Stimulated activated CD8-positive, alpha-beta memory T cell treated with anti-CD3 and anti-CD28 coated beads, Interleukin-15, amount 100 ng/mL, for 48 hours (primary cell): ENCODE measurements around the gene THY1.
"Not testable (repeated sequence)": the region's sequence is repeated elsewhere in the genome, so short reads cannot be mapped to it uniquely, and the experiment has no call there.

Experiments
- DNase-seq, 2 donors: peaks; one replicate each; pipeline ENCODE4 v3.0.0-alpha.2; 2020; ENCODE audit warnings: low read depth in 2 of 2

Gene THY1

DNA sequence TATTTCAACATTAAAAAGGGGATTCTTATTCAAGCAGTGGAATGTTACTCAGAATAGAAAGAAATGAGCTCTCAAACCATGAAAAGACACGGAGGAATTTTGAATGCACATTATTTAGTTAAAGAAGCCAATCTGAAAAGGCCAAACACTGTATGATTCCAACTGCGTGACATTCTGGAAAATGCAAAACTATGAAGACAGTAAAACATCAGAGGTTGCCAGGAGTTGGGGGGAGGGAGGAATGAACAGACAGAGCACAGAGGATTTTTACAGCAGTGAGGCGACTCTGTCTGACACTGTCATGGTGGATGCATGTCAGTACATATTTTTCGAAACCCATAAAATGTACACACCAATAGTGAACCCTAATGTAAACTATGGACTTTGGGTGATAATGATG, 22.9 kb upstream of the THY1 start:
- DNase-seq: no peak

DNA sequence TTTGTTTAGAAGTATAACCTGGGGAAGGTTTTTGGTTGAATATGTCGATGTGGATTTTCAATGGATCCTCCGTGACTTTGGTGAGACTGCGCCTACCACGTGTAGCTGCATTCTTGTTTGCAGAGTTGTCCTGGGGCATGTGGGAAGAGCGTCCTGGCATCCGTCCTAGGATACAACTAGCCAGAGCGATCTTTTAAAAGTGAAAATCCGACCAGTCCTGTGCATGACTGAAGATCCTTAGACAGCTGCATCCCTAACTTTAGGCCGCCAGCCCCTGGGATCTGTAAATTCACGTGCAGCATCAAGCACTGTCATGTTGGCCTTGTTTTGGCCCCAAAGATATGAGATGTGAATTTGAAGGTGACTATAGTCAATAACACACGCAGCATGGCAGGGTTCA, 22.4 kb upstream of the THY1 start:
- DNase-seq: no peak

DNA sequence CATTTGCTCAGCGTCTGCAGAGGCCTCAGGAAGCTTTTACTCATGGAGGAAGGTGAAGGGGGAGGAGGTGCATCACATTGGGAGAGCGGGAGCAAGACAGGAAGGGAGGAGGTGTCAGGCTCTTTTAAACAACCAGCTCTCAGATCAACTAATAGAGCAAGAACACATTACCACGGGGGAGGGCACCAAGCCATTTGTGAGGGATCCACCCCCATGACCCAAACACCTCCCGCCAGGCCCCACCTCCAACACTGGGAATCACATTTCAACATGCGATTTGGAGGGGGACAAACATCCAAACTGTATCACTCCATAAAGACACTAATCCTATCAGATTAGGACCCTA, 18.9 kb upstream of the THY1 start:
- DNase-seq: no peak

DNA sequence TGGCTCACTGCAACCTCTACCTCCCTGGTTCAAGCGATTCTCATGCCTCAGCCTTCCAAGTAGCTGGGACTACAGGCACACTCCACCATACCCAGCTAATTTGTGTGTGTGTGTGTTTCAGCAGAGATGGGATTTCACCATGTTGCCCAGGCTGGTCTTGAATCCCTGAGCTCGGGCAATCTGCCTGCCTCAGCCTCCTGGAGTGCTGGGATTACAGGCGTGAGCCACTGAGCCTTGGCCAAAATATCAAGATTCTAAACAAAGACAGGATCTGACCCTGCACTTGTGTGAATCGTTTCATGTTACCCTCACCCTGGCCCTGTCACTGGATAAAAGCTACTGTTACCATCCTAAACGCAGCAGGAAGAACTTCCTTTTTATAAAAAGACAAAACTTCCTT, 15.6 kb upstream of the THY1 start:
- no peak for DNase-seq

DNA sequence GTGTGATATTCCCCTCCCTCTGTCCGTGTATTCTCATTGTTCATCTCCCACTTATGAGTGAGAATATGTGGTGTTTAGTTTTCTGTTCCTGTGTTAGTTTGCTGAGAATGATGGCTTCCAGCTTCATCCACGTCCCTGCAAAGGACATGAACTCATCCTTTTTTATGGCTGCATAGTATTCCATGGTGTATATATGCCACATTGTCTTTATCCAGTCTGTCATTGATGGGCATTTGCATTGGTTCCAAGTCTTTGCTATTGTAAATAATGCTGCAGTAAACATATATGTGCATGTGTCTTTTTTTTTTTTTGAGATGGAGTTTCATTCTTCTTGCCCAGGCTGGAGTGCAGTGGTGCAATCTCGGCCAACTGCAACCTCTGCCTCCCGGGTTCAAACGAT, 14.5 kb upstream of the THY1 start:
- DNase-seq: not testable (repeated sequence)

DNA sequence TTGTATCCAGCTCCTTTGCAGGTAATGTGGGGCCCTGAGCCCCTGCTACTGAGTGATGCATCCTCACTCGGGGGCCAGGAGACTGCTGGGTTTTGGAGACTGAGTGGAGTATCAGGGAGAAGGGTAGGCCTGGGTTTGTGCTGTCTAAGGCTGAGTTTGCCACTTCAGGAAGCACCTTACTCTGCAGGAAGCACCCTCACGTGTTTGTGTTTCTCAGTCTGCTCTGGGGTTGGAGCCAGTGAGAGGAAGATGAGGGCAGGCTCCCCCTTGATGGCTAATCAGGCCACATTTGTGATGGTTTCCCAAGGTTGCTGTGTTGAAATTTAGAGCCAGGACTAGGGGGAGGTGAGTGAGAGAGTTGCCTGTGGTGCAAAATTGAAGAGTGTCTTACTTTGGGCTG, 13.7 kb upstream of the THY1 start:
- DNase-seq: no peak

DNA sequence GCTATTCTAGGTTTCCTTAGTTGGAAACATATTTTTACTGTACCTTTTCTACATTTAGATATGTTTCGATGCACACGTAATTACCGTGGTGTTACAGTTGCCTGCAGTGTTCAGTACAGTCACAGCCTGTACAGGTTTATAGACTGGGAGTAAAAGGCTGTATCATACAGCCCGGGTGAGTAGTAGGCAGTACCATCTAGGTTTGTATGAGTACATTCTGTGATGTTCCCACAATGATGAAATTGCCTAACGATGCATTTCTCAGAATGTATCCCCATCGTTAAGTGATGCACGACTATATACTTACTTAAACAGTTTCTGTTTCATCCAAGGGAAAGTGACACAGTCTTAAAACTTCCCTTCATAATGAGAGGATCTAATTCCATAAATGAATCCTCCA, 13.1 kb upstream of the THY1 start:
- no peak for DNase-seq

DNA sequence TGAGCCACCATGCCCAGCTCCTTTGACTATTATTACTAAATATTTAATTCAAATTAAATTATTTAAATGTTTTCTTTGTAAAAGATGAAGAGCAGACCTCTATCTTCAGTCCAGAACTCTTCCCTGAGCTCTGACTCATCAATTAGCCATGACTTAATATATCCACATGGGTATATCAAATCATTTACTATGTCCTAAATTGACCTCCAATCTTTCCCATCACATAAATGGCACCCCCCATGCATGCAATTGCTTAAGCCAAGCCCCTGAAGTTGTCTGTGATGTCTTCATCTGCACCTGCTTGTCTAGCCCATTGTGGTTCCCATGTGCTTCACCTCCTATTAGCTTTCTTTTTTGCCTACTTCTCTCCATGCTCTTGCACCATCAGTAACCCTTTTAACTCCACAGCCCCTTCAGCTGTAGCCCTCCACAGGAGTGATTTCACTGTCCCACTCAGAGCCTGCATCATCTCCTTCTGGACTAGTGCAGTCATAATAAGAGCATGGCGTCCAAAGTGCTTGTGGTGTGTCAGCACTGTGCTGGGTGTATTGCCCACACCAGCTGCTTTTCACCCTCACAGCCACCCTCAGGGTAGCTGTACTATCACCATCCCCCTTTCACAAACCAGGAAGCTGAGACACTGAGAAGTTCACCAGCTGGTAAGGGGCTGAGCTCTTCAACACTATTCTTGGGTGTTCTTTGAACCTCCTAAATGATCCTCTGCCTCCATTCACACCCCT, 11.8 kb upstream of the THY1 start:
- DNase-seq: no peak

DNA sequence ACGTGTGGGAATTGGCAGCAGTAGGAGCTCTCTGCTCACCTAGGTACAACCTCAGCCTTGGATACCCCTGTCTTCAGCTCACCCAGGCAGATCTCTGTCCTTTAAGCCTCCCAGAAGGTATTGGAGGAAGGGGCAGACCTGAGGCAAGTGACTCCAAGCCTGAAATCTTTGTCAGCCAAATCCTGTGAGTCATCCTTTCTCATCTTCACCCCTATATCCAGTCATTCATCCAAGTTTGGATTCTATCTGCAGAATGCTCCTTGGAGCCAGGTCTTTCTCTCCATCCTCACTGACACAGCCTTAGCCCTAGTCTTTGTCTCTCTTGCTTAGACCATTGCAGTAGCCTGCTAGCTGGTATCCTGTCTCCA, 10.4 kb upstream of the THY1 start:
- DNase-seq: no peak

DNA sequence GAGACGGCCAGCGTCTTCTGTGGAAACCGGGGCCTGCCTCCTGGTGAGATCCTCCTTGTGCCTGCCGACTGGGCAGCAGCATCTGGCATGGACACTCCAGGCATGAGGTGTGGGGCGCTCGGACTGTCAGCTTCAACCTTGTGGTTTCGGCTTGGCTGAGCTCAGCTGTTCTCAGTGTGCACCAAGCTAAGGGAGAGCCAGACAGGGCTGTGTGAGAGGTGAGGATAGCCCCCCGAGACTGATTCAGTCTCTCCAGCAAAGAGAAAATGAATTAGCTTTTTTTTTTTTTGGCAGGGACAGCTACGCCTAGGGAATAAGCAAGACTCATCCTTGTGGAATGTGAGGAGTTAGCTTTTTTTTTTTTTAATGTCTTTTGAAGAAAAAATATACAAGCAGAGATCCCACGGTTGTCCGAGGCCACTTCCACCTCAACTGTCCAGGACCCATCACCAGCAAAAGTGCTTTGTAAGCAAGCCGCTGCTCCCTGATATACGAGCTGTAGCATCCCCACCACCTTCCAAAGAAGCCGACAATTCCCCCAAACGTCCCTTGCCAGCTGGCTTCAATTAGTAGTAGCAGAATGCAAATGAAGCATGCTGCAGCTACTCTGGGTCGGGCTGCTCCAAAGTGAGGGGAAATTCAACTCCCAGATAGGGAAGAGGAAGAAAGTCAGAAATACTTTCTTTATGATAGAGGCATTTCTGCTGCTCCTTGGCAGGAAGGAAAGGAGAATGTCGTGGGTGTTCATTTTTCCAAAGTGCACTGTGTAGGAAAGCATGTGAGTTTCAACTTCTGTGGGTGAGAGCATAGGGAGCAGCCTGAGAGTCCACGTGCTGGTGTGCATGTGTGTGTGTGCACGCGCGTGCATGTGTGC, 9.7 kb upstream of the THY1 start:
- DNase-seq: no peak

DNA sequence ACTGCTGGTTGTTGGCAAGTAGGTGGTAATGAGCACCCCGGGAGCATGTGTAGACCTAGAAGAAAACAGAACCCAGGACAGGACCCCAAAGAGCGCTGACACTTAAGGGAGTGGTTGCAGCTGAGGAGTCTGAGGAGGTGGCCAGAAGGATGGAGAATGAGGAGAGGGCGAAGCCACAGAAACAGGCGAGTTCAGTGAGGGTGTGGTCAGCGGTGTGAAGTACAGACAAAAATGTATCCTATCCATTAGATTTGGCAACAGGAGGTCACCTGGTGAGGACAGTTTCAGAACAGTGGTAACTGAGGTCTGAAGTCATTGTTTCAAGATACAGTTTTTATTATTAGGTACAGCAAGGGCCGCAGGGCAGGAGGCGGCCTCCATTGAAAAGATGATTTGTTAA, 8.6 kb upstream of the THY1 start:
- no peak for DNase-seq

DNA sequence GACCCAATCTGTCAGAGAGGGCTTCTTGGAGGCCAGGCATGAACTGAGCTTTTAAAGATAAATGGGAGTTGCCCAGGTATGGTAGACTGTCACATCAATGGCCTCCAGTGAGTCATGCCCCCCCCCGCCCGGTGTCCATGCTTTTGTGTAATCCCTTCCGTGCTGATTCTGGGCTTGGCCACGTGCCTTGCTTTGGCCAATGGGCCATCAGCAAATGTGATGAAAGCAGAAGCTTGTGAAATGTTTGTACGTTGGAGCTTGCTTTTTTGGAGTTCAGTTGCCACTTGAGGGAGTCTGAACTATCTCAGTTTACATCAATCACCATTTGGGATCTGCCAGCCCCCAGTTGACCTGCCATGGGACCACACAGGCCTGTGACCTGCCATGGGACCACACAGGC, 4.3 kb upstream of the THY1 start:
- DNase-seq: no peak

DNA sequence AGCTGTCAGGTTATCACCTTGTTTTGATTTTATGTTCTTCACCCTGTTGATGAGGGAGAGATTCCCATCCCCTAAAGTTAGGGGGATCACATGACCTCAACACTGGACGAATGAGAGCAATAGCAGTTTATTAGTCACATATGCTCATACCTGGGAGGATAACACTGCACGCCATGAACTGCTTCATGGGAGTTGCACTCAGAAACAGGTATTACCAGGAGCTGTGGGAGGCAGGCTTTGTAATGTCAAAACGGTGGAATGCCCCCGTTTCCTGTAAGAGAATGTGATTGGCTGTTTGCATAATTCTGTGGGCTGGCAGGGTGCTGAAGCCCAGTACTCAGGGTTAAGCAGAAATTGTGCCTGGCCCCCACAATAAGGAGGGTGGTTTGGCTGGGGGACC, 3.2 kb upstream of the THY1 start:
- no peak for DNase-seq

DNA sequence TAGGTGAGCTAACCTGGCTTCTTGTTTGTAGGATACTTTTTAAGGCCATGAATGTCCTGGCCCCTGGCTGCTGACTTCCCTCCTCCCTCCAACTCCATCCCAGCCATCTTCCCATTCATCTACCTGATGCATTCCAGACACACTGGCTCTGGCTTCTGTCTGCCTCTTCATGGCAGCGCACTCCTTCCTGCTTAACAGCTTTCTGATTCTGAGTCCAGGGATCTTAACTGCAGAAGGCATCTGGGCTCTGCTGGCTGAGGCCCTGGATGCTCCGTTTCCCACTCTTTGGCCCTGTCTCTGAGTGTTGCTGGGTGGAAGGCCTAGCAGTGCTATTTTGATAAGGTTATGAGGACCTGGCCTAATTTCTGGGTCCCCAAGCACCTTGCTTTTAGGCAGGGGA, 1.8 kb upstream of the THY1 start:
- no peak for DNase-seq

DNA sequence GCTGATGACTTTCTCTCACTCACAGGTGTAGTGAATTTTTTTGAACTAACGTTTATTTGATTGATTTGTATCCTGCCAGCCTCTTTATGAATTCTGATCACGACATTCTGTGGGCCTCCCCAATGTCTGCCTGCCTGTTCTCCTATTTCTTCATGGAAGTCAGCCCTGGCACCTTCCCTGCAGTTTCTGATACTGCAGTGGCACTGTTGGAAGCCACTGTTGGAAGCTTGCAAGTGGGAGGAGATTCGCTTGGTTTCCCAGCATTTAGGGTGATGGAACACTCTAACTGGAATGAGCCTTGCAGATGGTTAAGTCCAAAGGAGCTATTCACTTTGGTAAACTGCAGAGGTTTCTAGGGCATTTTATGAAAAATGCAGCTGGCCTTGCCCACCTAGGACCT, 1.3 kb upstream of the THY1 start:
- no peak for DNase-seq

DNA sequence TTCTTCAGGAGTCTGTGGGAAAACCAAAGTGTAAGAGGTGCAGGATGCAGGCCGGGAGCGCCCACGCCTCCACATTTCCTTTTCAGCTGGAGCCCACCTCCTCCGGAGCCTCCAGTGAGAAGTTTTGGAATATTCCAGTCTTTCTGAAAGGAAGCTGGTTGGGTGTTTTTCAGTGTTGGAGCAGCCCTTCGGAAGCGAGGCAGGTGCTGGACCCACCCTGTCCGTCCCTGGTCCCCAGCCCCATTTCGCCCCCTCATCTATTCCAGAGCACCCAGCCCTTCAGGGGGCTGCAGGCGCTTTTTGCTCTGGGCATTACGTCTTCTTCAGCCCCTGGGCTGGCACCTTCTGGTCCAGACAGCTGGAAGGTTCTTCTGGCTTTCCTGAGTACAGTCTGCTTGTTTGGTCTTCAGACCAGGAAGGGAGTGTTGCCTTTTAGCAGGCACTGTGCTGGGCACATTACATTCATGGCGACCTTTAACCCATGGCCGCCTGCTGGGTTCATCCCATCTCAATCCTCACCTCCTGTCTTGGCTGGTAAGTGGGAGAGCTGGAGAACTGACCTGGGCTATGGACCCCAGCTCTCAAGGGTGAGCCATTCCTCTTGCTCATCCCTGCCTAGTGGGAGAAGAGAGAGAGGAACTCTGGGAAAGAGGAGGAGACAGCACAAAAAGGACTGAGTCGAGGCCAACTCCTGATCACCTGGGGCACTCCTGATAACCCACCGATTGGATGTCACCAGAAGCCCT, 710 bp upstream of the THY1 start:
- DNase-seq: no peak

DNA sequence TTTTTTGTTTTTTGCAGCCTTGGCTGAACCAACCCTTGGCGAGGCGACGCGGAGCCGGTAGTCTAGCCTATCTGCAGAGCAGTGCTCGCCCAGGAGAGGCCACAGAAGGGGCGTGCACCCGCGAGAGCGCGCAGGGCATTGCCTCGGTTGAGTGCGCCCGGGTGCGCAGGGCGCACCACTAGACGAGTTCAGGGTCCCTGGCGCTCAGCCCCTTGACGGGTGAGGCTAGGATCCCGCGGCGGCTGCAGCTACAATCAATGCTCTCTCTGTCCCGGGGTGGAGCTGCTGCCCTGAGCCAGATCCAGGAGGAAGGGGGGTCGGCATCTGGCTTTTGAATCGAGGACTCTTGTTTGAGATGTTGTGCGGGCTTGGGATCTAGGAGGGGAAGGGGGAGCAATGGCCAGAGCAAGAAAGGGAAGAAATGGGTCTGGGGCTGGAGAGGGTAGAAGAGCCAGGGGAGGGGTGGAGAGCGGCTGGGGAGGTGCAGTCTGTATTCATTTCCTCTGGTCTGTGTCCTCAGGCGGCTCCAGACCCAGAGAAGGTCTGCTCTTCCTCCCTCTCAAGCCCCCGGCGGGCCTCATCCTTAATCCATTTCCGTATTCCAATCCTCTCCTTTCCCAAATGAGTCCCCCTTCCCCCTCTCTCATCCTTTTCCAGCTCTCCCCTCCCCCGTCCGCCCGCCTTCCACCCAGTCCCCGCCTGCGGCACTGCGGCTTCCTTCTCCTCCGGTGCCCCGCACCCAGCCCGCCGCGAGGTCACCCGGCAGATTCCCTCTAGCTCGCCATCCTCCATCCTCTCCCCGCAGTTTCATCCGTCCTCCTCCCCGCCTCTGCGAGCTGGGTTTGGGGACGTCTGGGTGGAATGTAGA, 797 bp downstream of the THY1 start:
- DNase-seq: no peak

DNA sequence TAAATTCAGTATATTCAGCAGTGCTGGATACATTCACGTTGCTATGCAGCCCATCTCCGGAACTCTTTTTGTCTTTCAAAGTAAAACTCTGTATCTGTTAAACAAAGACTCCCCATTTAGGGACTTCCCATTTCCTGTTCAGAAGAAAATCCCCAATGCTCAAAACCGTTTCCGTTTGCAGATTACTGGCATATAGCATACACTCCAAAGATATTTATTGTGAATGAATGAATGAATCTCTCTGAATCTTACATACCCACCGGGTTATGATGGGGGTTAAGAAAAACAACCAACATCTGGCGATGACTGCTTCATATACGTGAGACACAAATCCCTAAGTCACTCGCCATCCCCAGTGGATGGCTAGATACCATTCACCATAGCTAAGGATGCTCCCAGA, 1.6 kb downstream of the THY1 start:
- DNase-seq: no peak

DNA sequence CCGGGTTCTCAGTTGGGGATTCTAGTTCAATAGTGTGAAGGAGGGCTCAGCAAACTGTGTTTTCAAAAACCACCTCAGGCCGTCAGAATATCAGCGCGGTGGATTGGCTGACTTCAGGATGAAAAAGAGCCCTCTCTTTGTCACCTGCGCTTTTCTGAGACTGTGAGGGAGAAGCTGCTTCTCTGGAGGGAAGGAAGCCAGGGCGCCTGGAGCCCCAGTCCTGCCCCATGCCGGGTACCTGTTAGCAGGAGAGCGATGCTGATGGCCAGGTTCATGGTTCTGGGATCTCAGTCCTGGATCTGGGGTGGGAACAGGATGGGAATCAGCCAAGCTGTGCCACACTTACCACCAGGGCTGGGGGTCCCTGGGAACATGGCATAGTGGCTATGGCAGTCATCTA, 2.3 kb downstream of the THY1 start:
- DNase-seq: no peak

DNA sequence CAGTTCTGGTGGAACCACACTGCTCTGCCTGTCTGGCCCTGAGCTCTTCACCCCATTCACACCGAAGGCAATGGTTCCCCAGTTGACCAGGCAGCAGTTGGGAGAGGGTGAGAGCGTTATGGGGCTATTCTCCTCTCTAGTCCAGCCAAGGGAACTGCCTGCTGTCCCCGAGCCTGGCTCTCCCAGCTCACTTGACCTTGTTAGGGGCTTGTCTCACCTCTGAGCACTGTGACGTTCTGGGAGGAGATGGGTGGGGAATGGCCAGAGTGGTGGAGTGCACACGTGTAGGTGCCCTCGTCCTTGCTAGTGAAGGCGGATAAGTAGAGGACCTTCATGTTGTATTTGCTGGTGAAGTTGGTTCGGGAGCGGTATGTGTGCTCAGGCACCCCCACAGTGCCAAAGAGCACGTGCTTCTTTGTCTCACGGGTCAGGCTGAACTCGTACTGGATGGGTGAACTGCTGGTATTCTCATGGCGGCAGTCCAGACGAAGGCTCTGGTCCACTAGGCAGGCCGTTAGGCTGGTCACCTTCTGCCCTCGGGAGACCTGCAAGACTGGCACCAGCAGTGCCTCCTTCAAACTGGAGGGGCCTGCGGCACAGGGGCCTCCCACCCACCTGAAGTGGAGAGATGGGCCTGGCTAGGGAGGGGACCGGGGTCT, 3.0 kb downstream of the THY1 start:
- no peak for DNase-seq

DNA sequence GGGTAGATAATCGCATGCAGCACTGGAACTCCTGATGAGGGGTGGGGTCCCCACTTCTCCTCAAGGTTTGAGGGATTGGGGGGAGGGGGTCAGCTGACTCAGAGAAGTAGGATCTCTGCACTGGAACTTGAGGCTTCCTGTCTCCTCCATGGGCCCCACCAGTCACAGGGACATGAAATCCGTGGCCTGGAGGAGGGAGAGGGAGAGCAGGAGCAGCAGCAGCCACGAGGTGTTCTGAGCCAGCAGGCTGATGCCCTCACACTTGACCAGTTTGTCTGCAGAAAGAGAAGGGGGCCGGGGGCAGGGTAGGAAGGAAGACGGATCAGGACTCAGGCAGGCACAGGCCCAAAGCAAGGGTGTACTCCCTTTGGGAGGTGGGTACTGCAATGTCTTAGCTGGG, 3.7 kb downstream of the THY1 start:
- DNase-seq: no peak
